ENCODE results near the gene CERS6. TPM values are rescaled to one million over a fixed set of nuclear protein-coding genes. Genes with fewer than 3 reads are reported as not detected.

Gene CERS6
- total and polyA plus RNA-seq, 2 experiments from 2014 or later, result 8.3 to 16.0 TPM

DNA sequence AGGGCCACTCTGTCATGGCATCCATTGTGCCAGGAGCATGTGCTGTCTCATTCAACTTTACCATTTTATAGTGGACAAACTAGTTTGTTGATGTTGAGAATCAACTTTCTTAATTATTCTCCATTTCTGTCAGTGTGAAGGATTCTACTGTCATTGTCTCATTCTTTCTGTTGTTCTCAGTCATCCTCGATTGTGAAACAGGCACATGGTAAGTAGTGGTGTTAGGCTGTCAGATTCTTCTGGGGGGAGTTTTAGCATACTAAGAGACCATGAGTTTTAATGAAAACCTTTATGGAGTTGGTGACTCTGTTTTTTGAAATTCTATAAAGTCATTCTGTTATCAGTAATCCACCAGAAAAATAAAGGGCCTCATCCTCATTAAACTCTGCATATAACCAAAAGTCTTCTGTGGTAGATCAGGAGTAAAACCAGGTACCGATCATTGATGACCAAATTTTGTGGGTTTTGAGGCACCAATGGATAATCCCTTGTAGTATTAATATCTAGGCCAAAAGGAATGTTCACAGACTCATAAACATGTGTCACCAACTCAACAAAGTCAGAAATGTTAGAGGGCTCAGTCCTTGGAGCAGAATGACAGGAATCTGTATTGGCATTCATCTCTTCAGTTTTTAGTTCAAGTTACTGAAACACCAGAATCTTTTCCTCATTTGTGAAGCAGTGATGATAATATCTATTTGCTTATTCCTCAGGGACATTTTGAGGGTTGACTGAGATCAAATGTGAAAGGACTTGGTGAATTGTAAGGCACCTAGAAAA, 73.2 kb downstream of the CERS6 start:
- Histone ChIP-seq H3K9ac (no peak overlapping the region), H4K20me1 (ENCODE audit: insufficient read depth) (no peaks in the 10 kb centered on the region), H3K27me3 (replicated peaks; ENCODE audit: insufficient read depth) (no peaks in the 10 kb centered on the region), H3K4me1 (ENCODE audit: insufficient read depth) (peaks cover 56% of the 10 kb centered on the region), H3K9me3 (ENCODE audit: low read depth) (no peaks in the 10 kb centered on the region), H3K79me2 (ENCODE audit: insufficient read depth) (peaks cover 56% of the 10 kb centered on the region), H3K27ac (peak overlapping the region; percentile 18), H3K4me3 (no peak overlapping the region), H3F3A (ENCODE audit: insufficient read depth) (peaks cover 33% of the 10 kb centered on the region), H3K4me2 (ENCODE audit: unreplicated experiment) (peak overlapping the region; percentile 10), H3K9me2 (ENCODE audit: insufficient read depth) (no peaks in the 10 kb centered on the region), H2AFZ (no peak overlapping the region), H3K36me3 (ENCODE audit: low read depth) (no peaks in the 10 kb centered on the region)
- in situ Hi-C loops (cut with MboI), result no loop called here
- WGBS, 2 experiments (ENCODE audit: low coverage in 1 of 2, low lambda C conversion rate in 2 of 2, missing lambda C conversion rate in 2 of 2), result 70 to 74% methylated on average over 2 of the region's 2 CpGs
- TF ChIP-seq EZH2 (IDR thresholded peaks at IDR 0.05; ENCODE audit: insufficient read depth, poor library complexity, severe bottlenecking), result no peak
- no peak for TF ChIP-seq EZH2phosphoT487 (IDR thresholded peaks at IDR 0.05; ENCODE audit: insufficient read depth, low read depth)
- DNase-seq, result peak; percentile 38

GRCh38 chr2:168529900-168530561, 74.0 kb downstream of the CERS6 start:
- in situ Hi-C loops (cut with MboI), result no loop called here
- peak overlapping the region; percentile 48 for H3K4me2 ChIP-seq (ENCODE audit: unreplicated experiment)
- H3K27me3 ChIP-seq (replicated peaks; ENCODE audit: insufficient read depth), result no peaks in the 10 kb centered on the region
- no peaks in the 10 kb centered on the region for H3K36me3 ChIP-seq (ENCODE audit: low read depth)
- no peak overlapping the region for H3K4me3 ChIP-seq
- H3K9me2 ChIP-seq (ENCODE audit: insufficient read depth), result no peaks in the 10 kb centered on the region
- peak overlapping the region; percentile 43 for H3K27ac ChIP-seq
- H4K20me1 ChIP-seq (ENCODE audit: insufficient read depth), result no peaks in the 10 kb centered on the region
- no peak overlapping the region for H2AFZ ChIP-seq
- DNase-seq, result peak; percentile 16
- 94 to 98% methylated on average over 8 of the region's 8 CpGs for WGBS, 2 experiments (ENCODE audit: low coverage in 1 of 2, low lambda C conversion rate in 2 of 2, missing lambda C conversion rate in 2 of 2)
- H3K4me1 ChIP-seq (ENCODE audit: insufficient read depth), result peaks cover 56% of the 10 kb centered on the region
- peaks cover 33% of the 10 kb centered on the region for H3F3A ChIP-seq (ENCODE audit: insufficient read depth)
- no peak for TF ChIP-seq EZH2 (IDR thresholded peaks at IDR 0.05; ENCODE audit: insufficient read depth, poor library complexity, severe bottlenecking)
- no peak for TF ChIP-seq EZH2phosphoT487 (IDR thresholded peaks at IDR 0.05; ENCODE audit: insufficient read depth, low read depth)
- no peak overlapping the region for H3K9ac ChIP-seq
- no peaks in the 10 kb centered on the region for H3K9me3 ChIP-seq (ENCODE audit: low read depth)
- peaks cover 58% of the 10 kb centered on the region for H3K79me2 ChIP-seq (ENCODE audit: insufficient read depth)

DNA sequence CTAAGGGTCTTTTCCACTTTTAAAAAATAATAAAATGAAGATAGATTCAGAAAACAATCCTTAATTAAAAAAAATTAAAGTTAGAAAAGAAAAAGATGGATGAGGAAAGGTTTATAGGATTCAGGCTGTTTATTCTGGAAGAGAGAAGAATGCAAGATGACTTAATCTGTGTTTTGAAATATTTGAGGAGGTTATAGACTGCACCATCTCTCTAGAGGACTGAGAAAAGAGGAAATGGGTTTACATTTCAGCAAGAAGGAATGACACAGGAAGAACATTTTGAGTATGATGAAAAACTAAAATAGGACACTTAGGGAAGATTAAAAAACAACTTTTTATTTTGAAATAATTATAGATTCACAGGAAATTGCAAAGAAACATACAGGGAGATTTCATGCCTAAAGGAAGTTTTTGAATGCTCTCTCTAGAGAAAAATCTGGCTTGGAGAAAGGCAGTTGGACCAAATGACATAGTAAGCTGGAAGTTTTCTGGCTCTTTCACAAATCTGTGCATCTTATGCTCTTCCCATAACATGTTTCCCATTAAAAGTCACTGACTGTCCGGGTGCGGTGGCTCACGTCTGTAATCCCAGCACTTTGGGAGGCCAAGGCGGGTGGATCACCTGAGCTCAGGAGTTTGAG, 75.0 kb downstream of the CERS6 start:
- in situ Hi-C loops (cut with MboI), result no loop called here
- peak overlapping the region; percentile 43 for H3K27ac ChIP-seq
- no peaks in the 10 kb centered on the region for H3K36me3 ChIP-seq (ENCODE audit: low read depth)
- H3K9me2 ChIP-seq (ENCODE audit: insufficient read depth), result no peaks in the 10 kb centered on the region
- H3K4me3 ChIP-seq, result no peak overlapping the region
- H2AFZ ChIP-seq, result no peak overlapping the region
- TF ChIP-seq EZH2phosphoT487 (IDR thresholded peaks at IDR 0.05; ENCODE audit: insufficient read depth, low read depth) (no peak), EZH2 (IDR thresholded peaks at IDR 0.05; ENCODE audit: insufficient read depth, poor library complexity, severe bottlenecking) (no peak)
- H3K27me3 ChIP-seq (replicated peaks; ENCODE audit: insufficient read depth), result no peaks in the 10 kb centered on the region
- H4K20me1 ChIP-seq (ENCODE audit: insufficient read depth), result no peaks in the 10 kb centered on the region
- H3K9ac ChIP-seq, result no peak overlapping the region
- no peaks in the 10 kb centered on the region for H3K9me3 ChIP-seq (ENCODE audit: low read depth)
- DNase-seq, result peak; percentile 65
- peak overlapping the region; percentile 48 for H3K4me2 ChIP-seq (ENCODE audit: unreplicated experiment)
- H3F3A ChIP-seq (ENCODE audit: insufficient read depth), result peaks cover 33% of the 10 kb centered on the region
- WGBS, 2 experiments (ENCODE audit: low coverage in 1 of 2, low lambda C conversion rate in 2 of 2, missing lambda C conversion rate in 2 of 2), result 90% methylated on average over 4 of the region's 4 CpGs
- H3K4me1 ChIP-seq (ENCODE audit: insufficient read depth), result peaks cover 55% of the 10 kb centered on the region
- peaks cover 58% of the 10 kb centered on the region for H3K79me2 ChIP-seq (ENCODE audit: insufficient read depth)

- no peaks in the 10 kb centered on the region for H3K9me2 ChIP-seq (ENCODE audit: insufficient read depth)
- no peak overlapping the region for H2AFZ ChIP-seq
- no peak overlapping the region for H3K4me3 ChIP-seq
- no peaks in the 10 kb centered on the region for H3K9me3 ChIP-seq (ENCODE audit: low read depth)
- H3K79me2 ChIP-seq (ENCODE audit: insufficient read depth), result peaks cover 57% of the 10 kb centered on the region
- peaks cover 47% of the 10 kb centered on the region for H3K4me1 ChIP-seq (ENCODE audit: insufficient read depth)
- peaks cover 47% of the 10 kb centered on the region for H3F3A ChIP-seq (ENCODE audit: insufficient read depth)
- H4K20me1 ChIP-seq (ENCODE audit: insufficient read depth), result no peaks in the 10 kb centered on the region
- H3K4me2 ChIP-seq (ENCODE audit: unreplicated experiment), result no peak overlapping the region
- 93 to 100% methylated on average over 7 of the region's 7 CpGs for WGBS, 2 experiments (ENCODE audit: low coverage in 1 of 2, low lambda C conversion rate in 2 of 2, missing lambda C conversion rate in 2 of 2)
- no peak for DNase-seq
- no peaks in the 10 kb centered on the region for H3K36me3 ChIP-seq (ENCODE audit: low read depth)
- H3K27ac ChIP-seq, result no peak overlapping the region
- H3K9ac ChIP-seq, result no peak overlapping the region
- H3K27me3 ChIP-seq (replicated peaks; ENCODE audit: insufficient read depth), result no peaks in the 10 kb centered on the region
- in situ Hi-C loops (cut with MboI), result no loop called here
- TF ChIP-seq EZH2 (IDR thresholded peaks at IDR 0.05; ENCODE audit: insufficient read depth, poor library complexity, severe bottlenecking) (no peak), EZH2phosphoT487 (IDR thresholded peaks at IDR 0.05; ENCODE audit: insufficient read depth, low read depth) (no peak)
Observed at GRCh38 chr2:168534926-168535325, 78.9 kb downstream of the CERS6 start.
